ENCODE results near the gene TSHZ3.
A peak's percentile ranks its signal among the peaks of the same experiment; 100 is the strongest.

The TSHZ3 gene

GRCh38 chr19:31354316-31354715 lies 5.1 kb upstream of the TSHZ3 start:
- DNase-seq (ENCODE audit: low read depth, low spot score): no peak

- no peak for DNase-seq (ENCODE audit: low read depth, low spot score)
Observed at GRCh38 chr19:31353833-31354232, 4.6 kb upstream of the TSHZ3 start.

GRCh38 chr19:31352782-31353651 lies 3.8 kb upstream of the TSHZ3 start:
- no peak for DNase-seq (ENCODE audit: low read depth, low spot score)

- no peak for DNase-seq (ENCODE audit: low read depth, low spot score)
Observed at GRCh38 chr19:31352296-31352781, 3.1 kb upstream of the TSHZ3 start.

- no peak for DNase-seq (ENCODE audit: low read depth, low spot score)
Observed at GRCh38 chr19:31351855-31352195, 2.6 kb upstream of the TSHZ3 start.

- no peak for DNase-seq (ENCODE audit: low read depth, low spot score)
Observed at GRCh38 chr19:31351056-31351854, 2.0 kb upstream of the TSHZ3 start.

- DNase-seq (ENCODE audit: low read depth, low spot score): no peak
Observed at GRCh38 chr19:31350693-31351055, 1.4 kb upstream of the TSHZ3 start.

GRCh38 chr19:31350033-31350692 lies 927 bp upstream of the TSHZ3 start:
- no peak for DNase-seq (ENCODE audit: low read depth, low spot score)

GRCh38 chr19:31348481-31349159 lies 616 bp downstream of the TSHZ3 start:
- DNase-seq (ENCODE audit: low read depth, low spot score): no peak

- DNase-seq (ENCODE audit: low read depth, low spot score): no peak
Observed at GRCh38 chr19:31347828-31348392, 1.3 kb downstream of the TSHZ3 start.

GRCh38 chr19:31347354-31347753 lies 1.9 kb downstream of the TSHZ3 start:
- DNase-seq (ENCODE audit: low read depth, low spot score): no peak

- DNase-seq (ENCODE audit: low read depth, low spot score): no peak
Observed at GRCh38 chr19:31346184-31347059, 2.8 kb downstream of the TSHZ3 start.

GRCh38 chr19:31344403-31344802 lies 4.8 kb downstream of the TSHZ3 start:
- DNase-seq (ENCODE audit: low read depth, low spot score): no peak

- no peak for DNase-seq (ENCODE audit: low read depth, low spot score)
Observed at GRCh38 chr19:31342926-31343325, 6.3 kb downstream of the TSHZ3 start.

GRCh38 chr19:31340042-31341025 lies 8.9 kb downstream of the TSHZ3 start:
- no peak for DNase-seq (ENCODE audit: low read depth, low spot score)

GRCh38 chr19:31339411-31339810 lies 9.8 kb downstream of the TSHZ3 start:
- no peak for DNase-seq (ENCODE audit: low read depth, low spot score)

GRCh38 chr19:31338069-31338776 lies 11.0 kb downstream of the TSHZ3 start:
- DNase-seq (ENCODE audit: low read depth, low spot score): peak; percentile 69
